Esophagus squamous epithelium (tissue), 5 donors: ENCODE measurements around the gene MAPRE3. TPM values are rescaled to one million over a fixed set of nuclear protein-coding genes. Genes with fewer than 3 reads are reported as not detected.
A peak's percentile ranks its signal among the peaks of the same experiment; 100 is the strongest.

Source experiments
- DNase-seq: peaks from one replicate; lab custom pipeline; 2025; lab: John Stamatoyannopoulos, UW
- H3K27ac ChIP-seq, 4 donors: fragments of 200-600 bp; sonication (generic); one replicate each; pipeline ENCODE4 v1.5.1; 2016 to 2019; ENCODE audit warnings: mild to moderate bottlenecking in 1 of 4
- H3K27me3 ChIP-seq, 4 donors: fragments of 200-600 bp; sonication (generic); 1 replicate in 3 of 4; 2 replicates in 1 of 4; pipeline versions ENCODE4 v1.5.1 to v1.6.0; 2017 to 2021; ENCODE audit warnings: antibody characterized with exemption in 1 of 4
- H3K36me3 ChIP-seq, 3 donors: fragments of 200-600 bp; sonication (generic); one replicate each; pipeline ENCODE4 v1.5.1; 2016 to 2019
- H3K4me1 ChIP-seq, 3 donors: fragments of 200-600 bp; sonication (generic); one replicate each; pipeline ENCODE4 v1.5.1; 2017 to 2019
- H3K4me3 ChIP-seq, 4 donors: fragments of 200-600 bp; sonication (generic); 1 replicate in 3 of 4; 2 replicates in 1 of 4; pipeline ENCODE4 v1.5.1; 2016 to 2019; ENCODE audit warnings: mild to moderate bottlenecking in 2 of 4, moderate library complexity in 1 of 4
- H3K9me3 ChIP-seq, 3 donors: fragments of 200-600 bp; sonication (generic); one replicate each; pipeline ENCODE4 v1.5.1; 2016 to 2019
- POLR2A ChIP-seq, 4 donors: fragments of 450-650 bp; IDR thresholded peaks; one replicate each; pipeline ENCODE4 v1.6.1; 2017; ENCODE audit warnings: antibody characterized with exemption in 4 of 4, mild to moderate bottlenecking in 4 of 4, moderate library complexity in 3 of 4
- WGBS, 2 donors: methylation state at CpG; one replicate each; pipeline ENCODE4 v1.1.5; 2018; 5-methylcytosine and 5-hydroxymethylcytosine counted together
- intact Hi-C: fragments of 100-400 bp; cut with DNase I; formaldehyde crosslinking; loops from one replicate; pipeline ENCODE4 v1.15.0; 2022
- total RNA-seq, 4 donors: library from RNA; depleted of rRNA; stranded (reverse); fragments of >200 nt; gene quantifications; one replicate each; pipeline ENCODE4 v1.1.0, GENCODE V29; 2016
- TF ChIP-seq, protein P1 (sequence below), 6 experiments: fragments of 450-650 bp in 4 of 6; fragments of 200-600 bp in 2 of 6; sonication (generic) in 2 of 6; IDR thresholded peaks; one replicate each; pipeline ENCODE4 v1.5.1; 2016 to 2019; ENCODE audit warnings: antibody characterized with exemption in 6 of 6, mild to moderate bottlenecking in 4 of 6, moderate library complexity in 4 of 6
- donor health status: DM: yes; HTN: yes; CAD: no.

MAPRE3 gene
- total RNA-seq, 4 donors from 2014 or later, result 4.4 to 7.6 (median 5.2) TPM

DNA sequence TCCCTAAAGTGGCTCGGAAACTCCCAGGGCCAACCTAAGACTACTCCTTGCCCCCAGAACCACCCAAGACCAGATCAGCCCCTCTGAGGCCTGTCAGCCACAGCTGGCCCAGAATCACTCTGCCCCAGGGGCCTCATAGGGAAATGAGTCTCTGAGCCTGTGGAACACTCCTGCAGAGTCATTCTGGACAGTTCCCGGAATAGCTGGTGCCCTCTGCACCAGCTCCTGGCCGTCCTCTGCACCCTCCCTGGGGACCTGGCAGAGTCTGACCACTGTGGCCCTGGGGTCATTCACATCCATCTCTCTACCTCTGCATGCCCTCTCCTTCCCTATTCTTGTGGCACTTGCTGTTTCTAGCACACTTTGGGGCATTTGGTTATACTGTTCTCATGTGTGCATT, 47.7 kb downstream of the MAPRE3 start:
- no peak for TF ChIP-seq POLR2A (IDR thresholded peaks at IDR 0.05)
- 88 to 89% methylated on average over 3 of the region's 3 CpGs for WGBS, 2 donors
- no peak for DNase-seq
- peaks cover 0 to 43% (median 9%) of the 10 kb centered on the region in 3 donors for H3K4me1 ChIP-seq
- peaks cover 0 to 12% (median 4%) of the 10 kb centered on the region in 3 donors for H3K36me3 ChIP-seq
- no peaks in the 10 kb centered on the region for H3K27me3 ChIP-seq
- H3K9me3 ChIP-seq, result no peaks in the 10 kb centered on the region
- intact Hi-C loops, result loop anchor here (5.0 kb wide), 1 partner anchor 56 kb away; no protein-coding TSS in a partner anchor
- no peak overlapping the region for H3K27ac ChIP-seq
- H3K4me3 ChIP-seq, result no peak overlapping the region

DNA sequence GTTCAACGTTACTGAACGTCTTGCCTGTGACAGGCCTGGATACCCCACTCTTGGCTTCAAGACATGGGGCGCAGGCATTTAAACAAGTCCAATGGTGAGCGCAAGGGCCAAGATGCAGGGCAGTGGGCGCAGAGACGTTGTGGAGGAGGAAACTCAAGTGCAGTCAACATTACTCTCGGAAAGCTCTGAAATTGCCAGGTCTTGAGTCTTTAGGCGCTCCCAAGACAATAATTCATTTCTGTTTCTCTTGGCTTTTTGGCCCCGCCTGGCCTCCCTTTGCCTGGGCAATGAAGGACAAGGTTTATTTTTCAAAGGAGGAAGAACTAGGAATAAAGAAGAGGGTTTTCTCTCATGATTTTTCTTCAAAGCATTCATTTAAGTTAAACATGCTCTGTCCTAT, 49.0 kb downstream of the MAPRE3 start:
- no peaks in the 10 kb centered on the region for H3K27me3 ChIP-seq
- H3K4me3 ChIP-seq, result no peak overlapping the region
- peaks cover 0 to 43% (median 9%) of the 10 kb centered on the region in 3 donors for H3K4me1 ChIP-seq
- H3K36me3 ChIP-seq, result peaks cover 4 to 25% (median 10%) of the 10 kb centered on the region in 3 donors
- no peaks in the 10 kb centered on the region for H3K9me3 ChIP-seq
- no peak for DNase-seq
- WGBS, 2 donors, result 92 to 95% methylated on average over 9 of the region's 9 CpGs
- intact Hi-C loops, result loop anchor here (5.0 kb wide), 1 partner anchor 57 kb away; no protein-coding TSS in a partner anchor
- peak overlapping the region in 1 of 4 donors; percentile 3 for H3K27ac ChIP-seq
- no peak for TF ChIP-seq POLR2A (IDR thresholded peaks at IDR 0.05)
- TF ChIP-seq, protein P1, sequence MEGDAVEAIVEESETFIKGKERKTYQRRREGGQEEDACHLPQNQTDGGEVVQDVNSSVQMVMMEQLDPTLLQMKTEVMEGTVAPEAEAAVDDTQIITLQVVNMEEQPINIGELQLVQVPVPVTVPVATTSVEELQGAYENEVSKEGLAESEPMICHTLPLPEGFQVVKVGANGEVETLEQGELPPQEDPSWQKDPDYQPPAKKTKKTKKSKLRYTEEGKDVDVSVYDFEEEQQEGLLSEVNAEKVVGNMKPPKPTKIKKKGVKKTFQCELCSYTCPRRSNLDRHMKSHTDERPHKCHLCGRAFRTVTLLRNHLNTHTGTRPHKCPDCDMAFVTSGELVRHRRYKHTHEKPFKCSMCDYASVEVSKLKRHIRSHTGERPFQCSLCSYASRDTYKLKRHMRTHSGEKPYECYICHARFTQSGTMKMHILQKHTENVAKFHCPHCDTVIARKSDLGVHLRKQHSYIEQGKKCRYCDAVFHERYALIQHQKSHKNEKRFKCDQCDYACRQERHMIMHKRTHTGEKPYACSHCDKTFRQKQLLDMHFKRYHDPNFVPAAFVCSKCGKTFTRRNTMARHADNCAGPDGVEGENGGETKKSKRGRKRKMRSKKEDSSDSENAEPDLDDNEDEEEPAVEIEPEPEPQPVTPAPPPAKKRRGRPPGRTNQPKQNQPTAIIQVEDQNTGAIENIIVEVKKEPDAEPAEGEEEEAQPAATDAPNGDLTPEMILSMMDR (IDR thresholded peaks at IDR 0.05), result no peak

DNA sequence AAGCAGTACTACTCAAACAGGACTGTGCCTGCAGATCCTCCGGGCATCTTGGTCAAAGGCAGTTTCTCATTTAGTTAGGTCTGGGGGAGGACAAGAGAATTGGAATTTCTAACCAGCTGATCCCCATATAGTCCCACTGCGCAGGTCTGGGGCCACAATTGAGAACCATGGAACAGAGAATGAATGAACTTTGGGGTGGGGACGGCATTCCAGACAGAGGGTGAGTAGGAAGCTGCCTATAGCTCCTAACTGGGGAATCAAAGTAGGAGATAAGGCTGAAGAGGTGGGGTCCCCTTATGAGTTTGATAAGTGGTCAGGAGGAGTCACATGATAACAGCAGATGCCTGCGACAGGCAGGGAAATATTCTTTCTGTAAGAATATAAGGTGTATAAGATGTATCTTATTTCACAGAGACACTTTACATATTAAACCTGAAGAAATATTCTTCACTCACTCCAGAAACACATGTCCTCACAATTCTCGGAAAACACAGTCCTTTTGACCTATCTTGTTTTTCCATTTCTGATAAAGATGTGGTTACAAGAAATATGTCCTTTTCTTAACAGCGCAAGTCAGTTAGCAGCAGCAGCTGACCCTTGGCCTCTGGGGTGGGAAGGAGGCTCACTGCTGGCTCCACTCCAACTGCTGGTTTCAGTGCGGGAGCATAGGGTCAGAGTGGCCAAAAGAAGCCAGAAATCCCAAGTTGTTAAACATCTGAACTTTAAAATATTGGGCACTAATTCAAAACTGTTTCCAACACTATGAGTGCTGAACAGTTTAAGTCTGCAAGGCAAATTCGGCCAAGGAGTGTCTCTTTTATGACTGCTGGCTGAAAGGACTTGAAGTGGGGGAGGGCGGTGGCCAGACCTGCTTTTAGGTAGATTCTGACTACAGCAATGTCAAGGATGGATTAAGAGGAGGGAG, 49.8 kb downstream of the MAPRE3 start:
- H3K4me1 ChIP-seq, result peaks cover 0 to 36% (median 9%) of the 10 kb centered on the region in 3 donors
- H3K27ac ChIP-seq, result peak overlapping the region in 1 of 4 donors; percentile 3
- intact Hi-C loops, result loop anchor here (5.0 kb wide), 1 partner anchor 58 kb away; no protein-coding TSS in a partner anchor
- H3K36me3 ChIP-seq, result peaks cover 4 to 32% (median 10%) of the 10 kb centered on the region in 3 donors
- H3K4me3 ChIP-seq, result no peak overlapping the region
- no peaks in the 10 kb centered on the region for H3K27me3 ChIP-seq
- TF ChIP-seq, protein P1 (IDR thresholded peaks at IDR 0.05), result no peak
- TF ChIP-seq POLR2A (IDR thresholded peaks at IDR 0.05), result no peak
- no peak for DNase-seq
- WGBS, 2 donors, result 80 to 84% methylated on average over 8 to 9 of the region's 9 CpGs
- no peaks in the 10 kb centered on the region for H3K9me3 ChIP-seq

DNA sequence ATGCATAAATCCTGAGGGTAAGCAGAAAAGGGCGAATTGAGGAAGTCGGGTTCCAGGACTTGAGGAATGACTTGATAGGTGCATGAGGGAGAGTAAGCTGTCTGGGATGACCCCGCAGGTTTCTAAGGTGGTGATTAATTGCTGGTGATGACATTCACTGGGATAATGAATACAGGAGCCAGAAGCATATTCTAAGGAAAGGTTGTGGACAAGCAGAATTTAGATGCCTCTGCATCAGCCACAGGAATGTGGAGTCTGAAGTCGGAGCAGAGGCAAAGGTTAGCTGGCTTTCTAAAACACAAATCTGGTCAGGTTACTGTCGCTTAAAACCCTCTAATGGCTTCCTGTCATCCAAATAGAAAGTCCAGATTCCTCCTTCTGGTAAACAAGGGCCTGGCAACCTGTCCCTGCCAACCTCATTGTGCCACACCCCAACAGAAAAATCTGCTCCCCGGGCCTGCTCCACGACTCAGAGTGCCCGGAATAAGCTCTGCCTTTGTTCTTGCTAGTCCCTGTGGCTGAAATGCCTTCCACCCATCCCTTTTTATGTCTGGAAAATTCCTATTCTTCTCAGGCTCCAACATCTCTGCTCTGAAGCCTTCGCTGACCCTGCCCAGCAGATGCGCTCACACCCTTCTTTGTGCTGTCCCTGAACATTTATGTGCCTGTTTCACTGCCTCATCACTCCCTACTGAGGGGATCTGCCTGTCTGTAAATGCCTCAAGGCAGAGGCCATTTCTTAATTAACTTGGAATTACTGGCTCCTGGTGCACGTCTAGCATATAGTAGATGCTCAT, 51.0 kb downstream of the MAPRE3 start:
- no peak for DNase-seq
- Histone ChIP-seq H3K36me3 (peaks cover 4 to 45% (median 10%) of the 10 kb centered on the region in 3 donors), H3K27me3 (no peaks in the 10 kb centered on the region), H3K9me3 (no peaks in the 10 kb centered on the region), H3K4me1 (peaks cover 0 to 24% (median 9%) of the 10 kb centered on the region in 3 donors), H3K4me3 (no peak overlapping the region), H3K27ac (peak overlapping the region in 2 of 4 donors; percentile 21 to 30)
- TF ChIP-seq POLR2A (IDR thresholded peaks at IDR 0.05), result no peak
- TF ChIP-seq, protein P1 (IDR thresholded peaks at IDR 0.05), result no peak
- intact Hi-C loops, result no loop called here
- 46 to 60% methylated on average over 10 to 11 of the region's 11 CpGs for WGBS, 2 donors

DNA sequence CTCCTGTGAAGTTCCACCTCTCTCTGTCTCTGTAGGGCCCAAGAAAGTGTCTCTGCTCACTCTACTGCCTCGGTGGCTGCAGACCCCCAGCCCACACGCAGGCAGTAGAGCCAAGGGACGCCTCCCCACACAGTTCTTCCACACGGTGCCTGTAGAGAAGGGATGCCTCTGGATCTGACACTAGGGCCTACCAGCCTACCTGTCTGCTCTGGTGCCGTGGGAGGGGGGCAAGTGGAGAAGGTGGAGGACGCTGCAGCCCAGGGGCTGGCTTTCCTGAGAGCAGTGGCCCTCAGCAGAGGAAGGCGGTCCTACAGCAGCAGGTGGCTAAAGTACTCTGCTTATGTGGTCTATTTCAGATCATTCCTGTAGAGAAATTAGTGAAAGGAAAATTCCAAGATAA, 53.3 kb downstream of the MAPRE3 start:
- DNase-seq, result no peak
- Histone ChIP-seq H3K27me3 (no peaks in the 10 kb centered on the region), H3K4me1 (peaks cover 0 to 20% (median 9%) of the 10 kb centered on the region in 3 donors), H3K36me3 (peaks cover 4 to 67% (median 10%) of the 10 kb centered on the region in 3 donors), H3K4me3 (no peak overlapping the region), H3K27ac (no peak overlapping the region), H3K9me3 (no peaks in the 10 kb centered on the region)
- TF ChIP-seq, protein P1 (IDR thresholded peaks at IDR 0.05), result no peak
- no peak for TF ChIP-seq POLR2A (IDR thresholded peaks at IDR 0.05)
- intact Hi-C loops, result no loop called here
- WGBS, 2 donors, result 88 to 100% methylated on average over 1 to 3 of the region's 7 CpGs
